OCI-LY3 (cell line): Measurements from ENCODE around the gene PDLIM4.

Source experiments
- CTCF ChIP-seq: fragments of 200-600, 300-600 bp; sonication (generic); IDR thresholded peaks from 2 replicates; pipeline ENCODE4 v1.5.1; 2014; ENCODE audit warnings: antibody characterized with exemption, low read length, low read depth
- EZH2phosphoT487 ChIP-seq: fragments of 200-600 bp; shearing (Covaris generic); IDR thresholded peaks from 2 replicates; pipeline ENCODE4 v1.6.1; 2018; ENCODE audit warnings: antibody characterized with exemption, mixed run types, low read depth

GRCh38 chr5:132229236-132229635, 28.3 kb upstream of the PDLIM4 start:
- TF ChIP-seq CTCF: no peak
- no peak for TF ChIP-seq EZH2phosphoT487
